Measurements from ENCODE around the gene PBX3. TPM values are rescaled to one million over a fixed set of nuclear protein-coding genes. Genes with fewer than 3 reads are reported as not detected.

The PBX3 gene
- polyA plus RNA-seq, 12 donors: 11.2 to 26.2 (median 15.6) TPM; not detected in 1

- DNase-seq: no peak
Measured at GRCh38 chr9:125942125-125942524, 195.0 kb downstream of the PBX3 start.

- no peak for DNase-seq
Measured at GRCh38 chr9:125943831-125944230, 196.7 kb downstream of the PBX3 start.

DNA sequence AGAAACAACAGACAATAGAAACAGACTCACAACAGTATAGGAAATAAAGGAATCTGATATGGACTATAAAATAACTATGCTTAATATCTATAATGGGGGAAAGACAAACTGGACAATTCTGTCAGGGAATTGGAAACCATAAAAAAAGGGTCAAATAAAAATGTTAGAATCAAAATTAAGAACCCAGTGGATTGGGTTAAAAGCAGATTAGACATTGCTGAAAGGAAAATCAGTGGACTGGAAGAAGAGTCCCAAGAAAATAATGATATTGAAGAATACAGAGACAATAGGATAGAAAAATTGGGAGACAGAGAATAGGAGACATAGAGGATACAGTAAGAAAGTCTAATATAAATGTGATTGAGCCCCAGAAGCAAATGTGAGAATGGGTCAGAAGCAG is 199.2 kb downstream of the PBX3 start:
- DNase-seq: no peak

- DNase-seq: no peak
Measured at GRCh38 chr9:125948887-125949596, 201.9 kb downstream of the PBX3 start.

- DNase-seq: no peak
Measured at GRCh38 chr9:125949703-125950460, 202.7 kb downstream of the PBX3 start.

DNA sequence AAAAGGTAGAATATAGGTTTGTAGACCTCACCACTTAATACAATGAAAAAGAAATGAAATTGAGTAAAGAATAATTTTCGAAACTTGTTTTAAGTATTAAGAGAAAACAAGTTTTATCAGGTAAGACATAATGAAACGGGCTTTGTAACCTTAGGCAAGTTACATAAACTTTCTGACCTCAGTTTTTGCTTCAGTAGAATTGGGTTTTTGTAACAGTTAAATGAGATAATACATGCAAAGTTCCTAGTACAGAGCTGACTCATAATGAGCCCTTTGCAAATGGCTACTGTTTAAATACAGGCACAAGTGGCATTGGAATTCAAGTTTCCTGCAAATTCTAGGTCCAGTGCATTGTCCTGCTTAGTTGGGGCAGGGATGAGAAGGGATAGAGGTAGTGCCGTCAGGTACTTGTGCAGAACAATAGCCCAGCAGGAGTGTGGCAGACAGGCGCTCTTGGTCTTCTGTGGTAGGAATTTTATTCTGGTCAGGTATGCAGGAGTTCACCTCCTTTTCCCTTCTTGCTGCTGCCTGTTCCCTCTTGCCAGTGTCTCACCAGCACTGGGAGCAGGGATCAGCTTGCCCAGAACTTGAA is 203.8 kb downstream of the PBX3 start:
- no peak for DNase-seq

GRCh38 chr9:125953314-125954019 is 206.3 kb downstream of the PBX3 start:
- no peak for DNase-seq

- DNase-seq: no peak
Measured at GRCh38 chr9:125956102-125956501, 208.9 kb downstream of the PBX3 start.

DNA sequence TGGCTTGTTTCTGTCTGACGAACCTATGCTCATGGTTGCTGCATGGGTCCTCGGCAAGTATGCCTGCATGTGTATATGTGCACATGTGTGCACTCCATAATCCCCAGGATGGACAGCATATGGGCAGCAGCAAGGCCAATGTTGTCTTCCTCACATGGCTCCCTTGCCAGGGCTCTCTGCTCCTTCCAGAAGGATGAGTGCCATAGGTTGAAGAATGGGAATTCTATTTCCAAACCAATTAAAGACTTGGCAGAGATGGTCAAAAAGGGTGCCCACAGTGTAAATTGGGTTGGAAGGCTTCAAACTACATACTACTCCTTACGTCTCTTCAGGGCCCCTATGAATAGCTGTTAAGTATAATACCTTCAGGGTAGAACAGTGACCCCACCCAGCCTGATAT is 212.1 kb downstream of the PBX3 start:
- DNase-seq: no peak

GRCh38 chr9:125959951-125960619 is 212.9 kb downstream of the PBX3 start:
- DNase-seq: no peak

DNA sequence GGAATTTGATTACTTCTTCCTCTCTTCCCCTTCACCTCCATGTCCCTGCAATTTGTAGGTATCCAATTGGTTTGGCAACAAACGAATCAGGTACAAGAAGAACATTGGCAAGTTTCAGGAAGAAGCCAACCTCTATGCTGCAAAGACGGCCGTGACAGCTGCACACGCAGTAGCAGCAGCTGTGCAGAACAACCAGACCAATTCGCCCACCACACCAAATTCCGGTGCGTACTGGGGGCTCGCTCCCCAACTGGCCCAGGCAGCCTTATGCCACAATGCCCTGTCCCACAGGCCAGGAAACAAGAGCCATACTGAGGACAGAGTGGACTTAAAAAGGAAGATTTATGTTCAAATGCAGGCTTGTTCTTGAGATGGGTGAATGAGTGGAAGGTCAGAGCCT is 213.5 kb downstream of the PBX3 start:
- no peak for DNase-seq

- DNase-seq: peak; percentile 48
Measured at GRCh38 chr9:125961072-125961471, 213.9 kb downstream of the PBX3 start.

DNA sequence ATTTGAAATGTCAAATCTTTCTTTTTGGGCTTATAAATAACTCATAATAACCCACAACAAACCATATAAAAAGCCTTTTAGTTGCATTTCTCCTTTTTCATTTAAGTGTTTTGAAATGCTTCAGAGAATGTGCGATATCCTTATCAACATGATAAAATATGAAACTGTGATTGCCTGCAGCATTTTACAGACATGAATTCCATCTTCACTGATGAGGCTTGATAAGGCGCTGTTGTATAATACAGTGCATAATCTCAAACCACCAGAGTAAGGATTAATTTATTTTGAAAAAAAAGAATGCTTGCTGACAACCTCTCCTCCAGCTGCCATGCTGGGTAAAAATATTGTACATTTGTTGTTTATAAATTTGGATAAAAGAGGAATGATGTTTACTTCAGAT is 216.8 kb downstream of the PBX3 start:
- no peak for DNase-seq

GRCh38 chr9:125964702-125965225 is 217.6 kb downstream of the PBX3 start:
- DNase-seq: no peak

- no peak for DNase-seq
Measured at GRCh38 chr9:125965477-125965876, 218.3 kb downstream of the PBX3 start.

GRCh38 chr9:125966466-125966865 is 219.3 kb downstream of the PBX3 start:
- no peak for DNase-seq

GRCh38 chr9:125966959-125967711 is 220.0 kb downstream of the PBX3 start:
- no peak for DNase-seq

GRCh38 chr9:125968714-125969374 is 221.7 kb downstream of the PBX3 start:
- no peak for DNase-seq

GRCh38 chr9:125969462-125969861 is 222.3 kb downstream of the PBX3 start:
- no peak for DNase-seq

- DNase-seq: no peak
Measured at GRCh38 chr9:125969868-125970267, 222.7 kb downstream of the PBX3 start.
